ENCODE results near the gene ORAI1.

GRCh38 chr12:121596526-121596925 is 29.8 kb upstream of the ORAI1 start:
- TF ChIP-seq CTCF (conservative IDR thresholded peaks at IDR 0.05), result no peak
- no peak for TF ChIP-seq ZFX (IDR thresholded peaks at IDR 0.05)
